Measurements from ENCODE around the gene NELL2. TPM values are rescaled to one million over a fixed set of nuclear protein-coding genes. Genes with fewer than 3 reads are reported as not detected.

The NELL2 gene
- total and polyA plus RNA-seq, 8 donors = 0.50 to 133 (median 3.1) TPM

- H3K4me3 ChIP-seq = no peak overlapping the region
- H3K27ac ChIP-seq = no peak overlapping the region
- no peaks in the 10 kb centered on the region for H3K27me3 ChIP-seq
- no peaks in the 10 kb centered on the region for H3K36me3 ChIP-seq
- no peaks in the 10 kb centered on the region for H3K4me1 ChIP-seq
- no peak for DNase-seq
- 74 to 87% (median 82%) methylated on average over 2 of the region's 2 CpGs for WGBS, 5 donors
- no peak for TF ChIP-seq POLR2A (IDR thresholded peaks at IDR 0.05)
- TF ChIP-seq, protein P1, sequence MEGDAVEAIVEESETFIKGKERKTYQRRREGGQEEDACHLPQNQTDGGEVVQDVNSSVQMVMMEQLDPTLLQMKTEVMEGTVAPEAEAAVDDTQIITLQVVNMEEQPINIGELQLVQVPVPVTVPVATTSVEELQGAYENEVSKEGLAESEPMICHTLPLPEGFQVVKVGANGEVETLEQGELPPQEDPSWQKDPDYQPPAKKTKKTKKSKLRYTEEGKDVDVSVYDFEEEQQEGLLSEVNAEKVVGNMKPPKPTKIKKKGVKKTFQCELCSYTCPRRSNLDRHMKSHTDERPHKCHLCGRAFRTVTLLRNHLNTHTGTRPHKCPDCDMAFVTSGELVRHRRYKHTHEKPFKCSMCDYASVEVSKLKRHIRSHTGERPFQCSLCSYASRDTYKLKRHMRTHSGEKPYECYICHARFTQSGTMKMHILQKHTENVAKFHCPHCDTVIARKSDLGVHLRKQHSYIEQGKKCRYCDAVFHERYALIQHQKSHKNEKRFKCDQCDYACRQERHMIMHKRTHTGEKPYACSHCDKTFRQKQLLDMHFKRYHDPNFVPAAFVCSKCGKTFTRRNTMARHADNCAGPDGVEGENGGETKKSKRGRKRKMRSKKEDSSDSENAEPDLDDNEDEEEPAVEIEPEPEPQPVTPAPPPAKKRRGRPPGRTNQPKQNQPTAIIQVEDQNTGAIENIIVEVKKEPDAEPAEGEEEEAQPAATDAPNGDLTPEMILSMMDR (IDR thresholded peaks at IDR 0.05) = no peak
- no peak for TF ChIP-seq POLR2AphosphoS5 (IDR thresholded peaks at IDR 0.05)
- TF ChIP-seq EP300 (IDR thresholded peaks at IDR 0.05) = no peak
- H3K9me3 ChIP-seq = no peaks in the 10 kb centered on the region
- intact Hi-C loops (cut with DNase I; ENCODE audit: low total_unique reads) = no loop called here
Observed at GRCh38 chr12:44510510-44510909, 365.6 kb downstream of the NELL2 start.

- H3K27me3 ChIP-seq = no peaks in the 10 kb centered on the region
- intact Hi-C loops (cut with DNase I; ENCODE audit: low total_unique reads) = no loop called here
- H3K4me3 ChIP-seq = no peak overlapping the region
- no peaks in the 10 kb centered on the region for H3K9me3 ChIP-seq
- TF ChIP-seq, protein P1 (IDR thresholded peaks at IDR 0.05) = no peak
- TF ChIP-seq POLR2A (IDR thresholded peaks at IDR 0.05) (no peak), EP300 (IDR thresholded peaks at IDR 0.05) (no peak), POLR2AphosphoS5 (IDR thresholded peaks at IDR 0.05) (no peak)
- H3K36me3 ChIP-seq = no peaks in the 10 kb centered on the region
- no peak overlapping the region for H3K27ac ChIP-seq
- H3K4me1 ChIP-seq = no peaks in the 10 kb centered on the region
- no peak for DNase-seq
- WGBS, 5 donors = 63 to 79% (median 78%) methylated on average over 4 of the region's 4 CpGs
Observed at GRCh38 chr12:44510076-44510475, 366.0 kb downstream of the NELL2 start.

DNA sequence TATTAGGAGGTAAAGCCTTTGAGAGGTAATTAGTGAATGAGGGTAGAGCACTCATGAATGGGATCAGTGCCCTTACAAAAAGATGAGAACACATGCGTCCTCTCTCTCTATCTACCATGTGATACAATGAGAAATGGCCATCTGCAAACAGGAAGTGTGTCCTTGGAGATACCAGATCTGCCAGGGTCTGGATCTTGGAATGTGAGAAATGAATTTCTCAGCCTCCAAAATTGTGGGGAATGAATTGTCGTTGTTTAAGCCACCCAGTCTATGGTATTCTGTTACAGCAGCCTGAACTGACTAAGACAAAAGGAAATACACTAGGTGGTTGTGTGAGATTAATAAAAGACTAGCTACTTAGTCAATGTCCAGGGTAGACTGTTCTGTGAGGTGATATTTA is 366.6 kb downstream of the NELL2 start:
- Histone ChIP-seq H3K27me3 (no peaks in the 10 kb centered on the region), H3K36me3 (no peaks in the 10 kb centered on the region), H3K27ac (no peak overlapping the region), H3K9me3 (no peaks in the 10 kb centered on the region), H3K4me3 (no peak overlapping the region), H3K4me1 (no peaks in the 10 kb centered on the region)
- WGBS, 5 donors = 38 to 71% (median 53%) methylated on average over 2 of the region's 2 CpGs
- DNase-seq = no peak
- intact Hi-C loops (cut with DNase I; ENCODE audit: low total_unique reads) = no loop called here
- TF ChIP-seq POLR2A (IDR thresholded peaks at IDR 0.05) = no peak
- no peak for TF ChIP-seq POLR2AphosphoS5 (IDR thresholded peaks at IDR 0.05)
- TF ChIP-seq EP300 (IDR thresholded peaks at IDR 0.05) = no peak
- TF ChIP-seq, protein P1 (IDR thresholded peaks at IDR 0.05) = no peak

DNA sequence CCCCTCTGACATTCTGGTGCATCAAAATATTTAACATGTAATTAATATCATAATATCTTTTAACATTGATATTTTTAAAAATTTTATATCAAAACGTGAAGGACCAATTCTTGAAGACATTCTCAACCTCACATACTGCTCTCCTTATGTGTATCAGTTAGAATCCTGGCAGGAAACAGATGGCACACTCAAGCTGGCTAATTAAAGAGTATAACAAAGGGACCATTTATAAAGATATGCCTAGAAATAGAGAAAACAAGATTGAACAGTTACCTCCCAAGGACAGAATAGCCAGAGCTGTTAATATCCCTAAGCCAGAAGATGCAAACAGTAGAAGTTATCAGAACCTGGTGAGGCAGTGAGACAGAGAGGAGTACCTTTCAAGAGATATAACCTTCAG is 368.7 kb downstream of the NELL2 start:
- intact Hi-C loops (cut with DNase I; ENCODE audit: low total_unique reads) = no loop called here
- peak in 1 of 2 donors; percentile 18 for DNase-seq
- Histone ChIP-seq H3K4me1 (no peaks in the 10 kb centered on the region), H3K27me3 (no peaks in the 10 kb centered on the region), H3K4me3 (no peak overlapping the region), H3K36me3 (no peaks in the 10 kb centered on the region), H3K9me3 (peaks cover 0 to 4% (median 0%) of the 10 kb centered on the region in 4 donors), H3K27ac (no peak overlapping the region)
- WGBS, 5 donors = 35 to 60% (median 48%) methylated on average over 1 of the region's 1 CpG
- TF ChIP-seq POLR2A (IDR thresholded peaks at IDR 0.05) (no peak), EP300 (IDR thresholded peaks at IDR 0.05) (no peak)

DNA sequence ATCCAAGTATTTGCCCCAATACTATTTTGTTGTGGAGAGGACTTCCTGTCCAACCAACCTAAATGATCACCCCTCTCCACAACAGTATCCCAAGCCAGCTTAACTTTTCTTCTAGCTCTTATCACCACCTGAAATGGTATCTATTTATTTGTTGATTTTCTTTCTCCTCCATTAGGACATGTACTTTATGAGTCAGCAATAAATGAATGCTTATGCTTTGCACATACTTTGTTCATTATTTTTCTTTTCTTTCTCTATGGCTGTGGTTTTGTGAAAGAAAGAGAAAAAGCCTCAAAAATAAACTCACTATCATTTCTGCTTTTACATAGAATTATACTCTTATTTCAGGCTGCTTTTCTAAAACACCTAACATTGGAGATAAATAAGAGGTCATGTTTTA is 371.3 kb downstream of the NELL2 start:
- H3K27ac ChIP-seq = no peak overlapping the region
- no peaks in the 10 kb centered on the region for H3K4me1 ChIP-seq
- DNase-seq = no peak
- H3K9me3 ChIP-seq = peaks cover 0 to 15% (median 4%) of the 10 kb centered on the region in 4 donors
- no peak overlapping the region for H3K4me3 ChIP-seq
- H3K27me3 ChIP-seq = no peaks in the 10 kb centered on the region
- H3K36me3 ChIP-seq = no peaks in the 10 kb centered on the region
- intact Hi-C loops (cut with DNase I; ENCODE audit: low total_unique reads) = no loop called here
- TF ChIP-seq POLR2AphosphoS5 (IDR thresholded peaks at IDR 0.05) = no peak
- TF ChIP-seq POLR2A (IDR thresholded peaks at IDR 0.05) = no peak
- TF ChIP-seq, protein P1 (IDR thresholded peaks at IDR 0.05) = no peak
- TF ChIP-seq EP300 (IDR thresholded peaks at IDR 0.05) = no peak

Data from stomach (tissue), 9 donors.